H9 (cell line): Measurements from ENCODE around the gene CSAD. TPM values are rescaled to one million over a fixed set of nuclear protein-coding genes. Genes with fewer than 3 reads are reported as not detected.

Experiments
- DNase-seq: peaks from one replicate; pipeline ENCODE4 v3.0.0-alpha.2; 2017
- H2AFZ ChIP-seq: one replicate; pipeline ENCODE4 v1.6.1; 2013; ENCODE audit warnings: mild to moderate bottlenecking, low read length, control low read depth, moderate library complexity
- H2AK5ac ChIP-seq: 2 replicates; pipeline ENCODE4 v1.6.1; 2013; ENCODE audit warnings: low read length, control low read depth, mixed read lengths; ENCODE audit not compliant: insufficient read length
- H2BK120ac ChIP-seq: one replicate; pipeline ENCODE4 v1.6.1; 2013; ENCODE audit warnings: low read depth, mild to moderate bottlenecking, low read length, control low read depth, inconsistent platforms; ENCODE audit not compliant: poor library complexity, severe bottlenecking
- H2BK12ac ChIP-seq: 2 replicates; pipeline ENCODE4 v1.6.1; 2013; ENCODE audit warnings: low read length, control low read depth, mixed read lengths, low read depth; ENCODE audit not compliant: insufficient read length
- H2BK15ac ChIP-seq: 2 replicates; pipeline ENCODE4 v1.6.1; 2013; ENCODE audit warnings: low read depth, low read length, control low read depth
- H2BK20ac ChIP-seq: one replicate; pipeline ENCODE4 v1.6.1; 2013; ENCODE audit warnings: low read depth, mild to moderate bottlenecking, low read length, control low read depth, inconsistent platforms; ENCODE audit not compliant: poor library complexity, severe bottlenecking
- H2BK5ac ChIP-seq: 2 replicates; pipeline ENCODE4 v1.6.1; 2013; ENCODE audit warnings: low read length, control low read depth, mixed read lengths; ENCODE audit not compliant: insufficient read length
- H3K14ac ChIP-seq: 2 replicates; pipeline ENCODE4 v1.6.1; 2013; ENCODE audit warnings: low read length, control low read depth; ENCODE audit not compliant: insufficient read depth
- H3K18ac ChIP-seq: 2 replicates; pipeline ENCODE4 v1.6.1; 2013; ENCODE audit warnings: low read depth, mild to moderate bottlenecking, mixed read lengths, low read length, control low read depth; ENCODE audit not compliant: insufficient read length
- H3K23ac ChIP-seq: 2 replicates; pipeline ENCODE4 v1.6.1; 2013; ENCODE audit warnings: low read length, control low read depth, mixed read lengths, low read depth; ENCODE audit not compliant: insufficient read length
- H3K23me2 ChIP-seq: 2 replicates; pipeline ENCODE4 v1.6.1; 2013; ENCODE audit warnings: low read depth, mild to moderate bottlenecking, mixed read lengths, low read length, control low read depth; ENCODE audit not compliant: insufficient read length, poor library complexity, severe bottlenecking
- H3K27ac ChIP-seq: 2 replicates; pipeline ENCODE4 v1.5.1; 2013; ENCODE audit warnings: low read length, control low read depth, mixed read lengths, low read depth; ENCODE audit not compliant: insufficient read length
- H3K27me3 ChIP-seq: 2 replicates; pipeline ENCODE4 v1.6.1; 2013; ENCODE audit warnings: low read length, control low read depth, inconsistent platforms; ENCODE audit not compliant: insufficient read depth
- H3K4ac ChIP-seq: 2 replicates; pipeline ENCODE4 v1.6.1; 2013; ENCODE audit warnings: low read depth, mild to moderate bottlenecking, control low read depth, inconsistent platforms, low read length, moderate library complexity
- H3K4me1 ChIP-seq: 2 replicates; pipeline ENCODE4 v1.6.1; 2013; ENCODE audit warnings: low read length, control low read depth, inconsistent platforms; ENCODE audit not compliant: insufficient read depth
- H3K4me2 ChIP-seq: 2 replicates; pipeline ENCODE4 v1.6.1; 2013; ENCODE audit warnings: low read length, control low read depth, mixed read lengths; ENCODE audit not compliant: insufficient read length, insufficient read depth
- H3K56ac ChIP-seq: 2 replicates; pipeline ENCODE4 v1.6.1; 2013; ENCODE audit warnings: low read depth, mild to moderate bottlenecking, mixed read lengths, low read length, control low read depth; ENCODE audit not compliant: insufficient read length
- H3K79me1 ChIP-seq: 2 replicates; pipeline ENCODE4 v1.6.1; 2013; ENCODE audit warnings: low read depth, mild to moderate bottlenecking, moderate library complexity, low read length, control low read depth, inconsistent platforms; ENCODE audit not compliant: insufficient read depth, poor library complexity, severe bottlenecking
- H3K79me2 ChIP-seq: 2 replicates; pipeline ENCODE4 v1.6.1; 2013; ENCODE audit warnings: low read length, control low read depth, inconsistent platforms; ENCODE audit not compliant: insufficient read depth
- H3K9ac ChIP-seq: 2 replicates; pipeline ENCODE4 v1.6.1; 2013; ENCODE audit warnings: low read length, control low read depth, mixed read lengths; ENCODE audit not compliant: insufficient read length; ENCODE audit errors: extremely low read depth
- H3K9me3 ChIP-seq: one replicate; pipeline ENCODE4 v1.6.1; 2013; ENCODE audit warnings: low read depth, low read length, inconsistent platforms; ENCODE audit not compliant: control insufficient read depth
- H3T11ph ChIP-seq: one replicate; pipeline ENCODE4 v1.6.1; 2013; ENCODE audit warnings: mild to moderate bottlenecking, low read length, control low read depth, inconsistent platforms
- H4K20me1 ChIP-seq: one replicate; pipeline ENCODE4 v1.6.1; 2013; ENCODE audit not compliant: control insufficient read depth, insufficient read length, insufficient read depth
- H4K5ac ChIP-seq: 2 replicates; pipeline ENCODE4 v1.6.1; 2013; ENCODE audit warnings: low read depth, mild to moderate bottlenecking, mixed read lengths, low read length, control low read depth; ENCODE audit not compliant: insufficient read length
- H4K8ac ChIP-seq: replicated peaks from 2 replicates; pipeline ENCODE4 v1.6.1; 2013; ENCODE audit warnings: low read length, control low read depth, mixed read lengths, low read depth; ENCODE audit not compliant: insufficient read length
- H4K91ac ChIP-seq: 2 replicates; pipeline ENCODE4 v1.6.1; 2013; ENCODE audit warnings: low read depth, mild to moderate bottlenecking, moderate library complexity, mixed read lengths, low read length, control low read depth; ENCODE audit not compliant: insufficient read length
- H3K27ac Mint-ChIP-seq, 3 experiments: 2 replicates in 2 of 3; 3 replicates in 1 of 3; pipeline ENCODE4 v1.8.0; 2020 to 2021; ENCODE audit warnings: mixed read lengths in 3 of 3, mild to moderate bottlenecking in 1 of 3, moderate library complexity in 1 of 3
- H3K27me3 Mint-ChIP-seq: 2 replicates; pipeline ENCODE4 v1.8.0; 2021; ENCODE audit warnings: low read depth, mild to moderate bottlenecking, moderate library complexity, mixed read lengths
- H3K36me3 Mint-ChIP-seq, 3 experiments: 2 replicates in 2 of 3; 3 replicates in 1 of 3; pipeline ENCODE4 v1.8.0; 2020 to 2021; ENCODE audit warnings: low read depth in 3 of 3, mixed read lengths in 3 of 3; ENCODE audit not compliant: insufficient read depth in 1 of 3
- H3K4me1 Mint-ChIP-seq, 2 experiments: 2 replicates each; pipeline ENCODE4 v1.8.0; 2020; ENCODE audit warnings: mixed read lengths in 2 of 2
- H3K4me3 Mint-ChIP-seq, 2 experiments: 2 replicates in 1 of 2; 3 replicates in 1 of 2; pipeline ENCODE4 v1.8.0; 2020 to 2021; ENCODE audit warnings: mild to moderate bottlenecking in 2 of 2, mixed read lengths in 2 of 2, moderate library complexity in 1 of 2
- H3K9me3 Mint-ChIP-seq, 2 experiments: 2 replicates in 1 of 2; 3 replicates in 1 of 2; pipeline ENCODE4 v1.8.0; 2020; ENCODE audit warnings: mild to moderate bottlenecking in 2 of 2, mixed read lengths in 2 of 2, moderate library complexity in 1 of 2
- WGBS: extraction: QIAGEN DNeasy Blood & Tissue Kit; methylation state at CpG from one replicate; pipeline ENCODE4 v1.1.7; 2013; ENCODE audit warnings: missing lambda C conversion rate, low lambda C conversion rate, mixed read lengths; ENCODE audit not compliant: insufficient read length; ENCODE audit errors: extremely low coverage; 5-methylcytosine and 5-hydroxymethylcytosine counted together
- total RNA-seq: library from RNA; stranded (reverse); gene quantifications from 2 replicates; pipeline ENCODE4 v1.2.1, GENCODE V29; 2021
- TF ChIP-seq, protein P1 (sequence below): fragments of 200-600 bp; sonication (generic); conservative IDR thresholded peaks from 3 replicates; pipeline ENCODE4 v1.8.0; 2021; ENCODE audit warnings: antibody characterized with exemption, mild to moderate bottlenecking

CSAD gene
- total RNA-seq, 1 experiment from 2014 or later = 7.4 TPM

DNA sequence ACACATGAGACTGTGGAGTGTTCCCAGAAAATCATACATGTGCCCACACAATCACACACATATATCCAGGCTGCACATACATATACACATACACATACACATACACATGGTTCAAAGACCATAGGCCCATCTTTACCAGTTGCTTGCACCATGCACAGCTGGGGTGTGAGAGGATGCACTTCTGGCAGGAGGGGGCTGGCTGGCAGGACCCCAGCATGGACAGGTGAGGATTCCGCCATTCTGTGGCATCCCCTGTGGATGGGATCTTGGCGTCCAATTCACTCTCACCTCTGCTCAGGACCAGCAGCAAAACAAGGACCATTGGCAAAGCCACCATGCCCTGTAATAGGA lies 19.4 kb upstream of the CSAD start:
- H3K4me1 ChIP-seq = no peaks in the 10 kb centered on the region
- no peak overlapping the region for H3K4me3 Mint-ChIP-seq
- WGBS = no CpG with 5 or more reads among the region's 2 CpGs

More for the DNA sequence above, 19.4 kb upstream of the CSAD start:
- no peak overlapping the region for H2BK120ac ChIP-seq
- no peak overlapping the region for H2AK5ac ChIP-seq
- no peak for DNase-seq
- no peak overlapping the region for H2BK5ac ChIP-seq
- no peak overlapping the region for H2AFZ ChIP-seq
- H4K8ac ChIP-seq = no peak overlapping the region
- no peak overlapping the region for H3K4ac ChIP-seq
- H3K36me3 Mint-ChIP-seq = no peaks in the 10 kb centered on the region
- no peak overlapping the region for H4K91ac ChIP-seq
- TF ChIP-seq, protein P1, sequence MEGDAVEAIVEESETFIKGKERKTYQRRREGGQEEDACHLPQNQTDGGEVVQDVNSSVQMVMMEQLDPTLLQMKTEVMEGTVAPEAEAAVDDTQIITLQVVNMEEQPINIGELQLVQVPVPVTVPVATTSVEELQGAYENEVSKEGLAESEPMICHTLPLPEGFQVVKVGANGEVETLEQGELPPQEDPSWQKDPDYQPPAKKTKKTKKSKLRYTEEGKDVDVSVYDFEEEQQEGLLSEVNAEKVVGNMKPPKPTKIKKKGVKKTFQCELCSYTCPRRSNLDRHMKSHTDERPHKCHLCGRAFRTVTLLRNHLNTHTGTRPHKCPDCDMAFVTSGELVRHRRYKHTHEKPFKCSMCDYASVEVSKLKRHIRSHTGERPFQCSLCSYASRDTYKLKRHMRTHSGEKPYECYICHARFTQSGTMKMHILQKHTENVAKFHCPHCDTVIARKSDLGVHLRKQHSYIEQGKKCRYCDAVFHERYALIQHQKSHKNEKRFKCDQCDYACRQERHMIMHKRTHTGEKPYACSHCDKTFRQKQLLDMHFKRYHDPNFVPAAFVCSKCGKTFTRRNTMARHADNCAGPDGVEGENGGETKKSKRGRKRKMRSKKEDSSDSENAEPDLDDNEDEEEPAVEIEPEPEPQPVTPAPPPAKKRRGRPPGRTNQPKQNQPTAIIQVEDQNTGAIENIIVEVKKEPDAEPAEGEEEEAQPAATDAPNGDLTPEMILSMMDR = no peak
- H3K18ac ChIP-seq = no peak overlapping the region
- H3K9ac ChIP-seq = no peak overlapping the region
- H3K79me2 ChIP-seq = no peaks in the 10 kb centered on the region
- H3K27me3 ChIP-seq = peaks cover 8% of the 10 kb centered on the region; the same call in 1 of the 2 replicates
- H3K23ac ChIP-seq = no peak overlapping the region
- H3K79me1 ChIP-seq = no peaks in the 10 kb centered on the region
- H2BK12ac ChIP-seq = no peak overlapping the region
- no peak overlapping the region for H3K56ac ChIP-seq
- no peak overlapping the region for H4K5ac ChIP-seq
- no peak overlapping the region for H2BK20ac ChIP-seq
- no peak overlapping the region for H3K14ac ChIP-seq
- 0 out of 4 replicates have a peak, but pooled peaks cover 0 to 3% of the 10 kb centered on the region in 2 experiments for H3K4me1 Mint-ChIP-seq
- no peak overlapping the region for H3T11ph ChIP-seq
- H3K9me3 ChIP-seq = no peaks in the 10 kb centered on the region
- H4K20me1 ChIP-seq = no peaks in the 10 kb centered on the region
- no peak overlapping the region for H3K27ac ChIP-seq
- H2BK15ac ChIP-seq = no peak overlapping the region
- peaks cover 77% of the 10 kb centered on the region for H3K27me3 Mint-ChIP-seq
- 0 out of 5 replicates have a peak, but pooled peaks cover 0 to 2% of the 10 kb centered on the region in 2 experiments for H3K9me3 Mint-ChIP-seq
- H3K27ac Mint-ChIP-seq = no peak overlapping the region
- no peak overlapping the region for H3K4me2 ChIP-seq
- no peaks in the 10 kb centered on the region for H3K23me2 ChIP-seq
